ENCODE results near the gene CXCL1. TPM values are rescaled to one million over a fixed set of nuclear protein-coding genes. Genes with fewer than 3 reads are reported as not detected.
A peak's percentile ranks its signal among the peaks of the same experiment; 100 is the strongest.

The CXCL1 gene
- total RNA-seq, 1 experiment from 2014 or later, result not detected

DNA sequence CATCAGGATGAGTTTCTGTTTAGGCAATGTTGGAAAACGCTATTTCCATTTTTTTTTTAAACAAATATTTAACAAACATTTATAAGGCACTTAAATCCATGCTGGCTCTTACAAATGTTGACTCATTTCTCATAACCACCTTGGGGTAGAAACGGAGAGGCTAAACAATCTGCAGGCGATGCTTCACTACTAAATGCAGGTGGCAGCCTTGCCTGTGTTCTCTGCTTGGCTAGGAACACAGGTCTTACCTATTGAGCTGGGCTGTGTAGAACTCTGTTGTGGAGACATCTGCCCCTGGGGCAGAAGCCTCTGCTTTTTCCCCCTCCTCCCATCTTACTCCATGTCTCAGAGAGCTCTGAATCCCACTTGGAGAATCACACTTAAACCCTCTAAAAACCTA is 1.4 kb upstream of the CXCL1 start:
- TF ChIP-seq, protein P1, sequence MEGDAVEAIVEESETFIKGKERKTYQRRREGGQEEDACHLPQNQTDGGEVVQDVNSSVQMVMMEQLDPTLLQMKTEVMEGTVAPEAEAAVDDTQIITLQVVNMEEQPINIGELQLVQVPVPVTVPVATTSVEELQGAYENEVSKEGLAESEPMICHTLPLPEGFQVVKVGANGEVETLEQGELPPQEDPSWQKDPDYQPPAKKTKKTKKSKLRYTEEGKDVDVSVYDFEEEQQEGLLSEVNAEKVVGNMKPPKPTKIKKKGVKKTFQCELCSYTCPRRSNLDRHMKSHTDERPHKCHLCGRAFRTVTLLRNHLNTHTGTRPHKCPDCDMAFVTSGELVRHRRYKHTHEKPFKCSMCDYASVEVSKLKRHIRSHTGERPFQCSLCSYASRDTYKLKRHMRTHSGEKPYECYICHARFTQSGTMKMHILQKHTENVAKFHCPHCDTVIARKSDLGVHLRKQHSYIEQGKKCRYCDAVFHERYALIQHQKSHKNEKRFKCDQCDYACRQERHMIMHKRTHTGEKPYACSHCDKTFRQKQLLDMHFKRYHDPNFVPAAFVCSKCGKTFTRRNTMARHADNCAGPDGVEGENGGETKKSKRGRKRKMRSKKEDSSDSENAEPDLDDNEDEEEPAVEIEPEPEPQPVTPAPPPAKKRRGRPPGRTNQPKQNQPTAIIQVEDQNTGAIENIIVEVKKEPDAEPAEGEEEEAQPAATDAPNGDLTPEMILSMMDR (IDR thresholded peaks at IDR 0.05; ENCODE audit: insufficient read depth in 1 of 2, low read depth in 1 of 2, low read length in 1 of 2, severe bottlenecking in 1 of 2, unreplicated experiment in 1 of 2), result peak in 1 of 2 experiments; percentile 22
- Histone ChIP-seq H3K4me1 (no peaks in the 10 kb centered on the region; the same call in 1 of the 2 replicates), H3K36me3 (ENCODE audit: control insufficient read depth, insufficient read depth, low read length) (no peaks in the 10 kb centered on the region), H3K9me3 (no peaks in the 10 kb centered on the region), H3K4me3 (ENCODE audit: low read depth, low read length) (no peak overlapping the region), H3K27me3 (replicated peaks; ENCODE audit: control insufficient read depth, insufficient read depth, low read length) (no peaks in the 10 kb centered on the region)
- H3K4me1 Mint-ChIP-seq (ENCODE audit: low read depth, unreplicated experiment), result no peaks in the 10 kb centered on the region
- BruUV-seq (replicated peaks), result no TSS peak
- CTCF ChIA-PET, result interaction anchor here (1.2 kb wide), 1 partner anchor 267 kb away, joined by 9 read pairs; no protein-coding TSS in a partner anchor
- H3K27ac Mint-ChIP-seq (ENCODE audit: unreplicated experiment), result no peak overlapping the region
- POLR2A ChIA-PET, result no interaction called here
- H3K36me3 Mint-ChIP-seq (ENCODE audit: insufficient read depth, unreplicated experiment), result no peaks in the 10 kb centered on the region
- no peaks in the 10 kb centered on the region for H3K9me3 Mint-ChIP-seq (ENCODE audit: unreplicated experiment)
- intact Hi-C loops (cut with micrococcal nuclease; ENCODE audit: unreplicated experiment), result loop anchor here (1.0 to 2.0 kb wide), 3 partner anchors 97 to 267 kb away; partner anchors contain the start of gene CXCL3
- DNase-seq, result peak; percentile 32 to 56
- H3K4me3 Mint-ChIP-seq (ENCODE audit: unreplicated experiment), result no peak overlapping the region
- H3K27me3 Mint-ChIP-seq (ENCODE audit: insufficient read depth, unreplicated experiment), result peaks cover 3% of the 10 kb centered on the region

DNA sequence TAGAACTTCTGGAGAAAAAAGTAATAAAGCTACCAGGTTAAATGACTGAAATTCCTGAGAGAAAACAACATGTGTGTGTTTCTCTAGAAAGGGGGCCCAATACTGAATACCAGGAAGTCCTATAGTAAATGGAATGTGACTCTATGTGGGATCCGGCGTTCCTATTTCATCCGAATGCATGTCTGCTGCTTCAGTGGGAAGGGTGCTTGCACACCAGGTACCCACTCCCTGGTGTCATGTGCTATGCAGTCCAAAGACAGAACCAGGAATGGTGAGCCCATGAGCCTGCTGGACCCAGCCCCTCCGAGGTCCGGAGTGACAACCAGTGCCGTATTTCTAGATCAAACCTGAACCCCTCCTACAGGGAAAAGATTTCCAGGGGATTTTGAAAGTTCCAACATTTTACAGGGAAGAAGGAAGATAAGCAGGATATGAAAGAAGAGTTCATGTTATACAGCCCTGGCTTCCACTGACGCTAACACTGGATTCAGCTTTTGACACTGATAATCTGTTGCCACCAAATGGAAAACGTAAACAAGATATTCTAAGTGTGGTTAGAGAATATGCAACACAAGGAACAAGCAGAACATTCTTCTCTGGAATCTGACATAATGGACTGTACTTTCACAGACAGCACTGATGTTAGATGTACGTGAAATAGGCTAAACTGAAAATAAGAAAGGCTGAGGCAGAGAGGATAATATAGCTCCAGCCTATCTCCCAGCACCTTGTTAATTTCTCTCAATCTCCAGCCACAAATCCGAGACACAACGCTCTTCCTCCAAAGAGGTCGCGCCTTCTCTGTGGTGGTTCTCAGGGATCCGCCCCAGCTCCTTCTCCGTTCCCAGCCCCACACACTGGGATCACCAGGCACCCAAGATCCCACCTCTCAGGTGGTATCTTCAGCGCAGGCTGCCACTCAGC is 725 bp upstream of the CXCL1 start:
- H3K4me3 ChIP-seq (ENCODE audit: low read depth, low read length), result peak overlapping the region; percentile 46
- CTCF ChIA-PET, result interaction anchor here (1.2 kb wide), 1 partner anchor 266 kb away, joined by 9 read pairs; no protein-coding TSS in a partner anchor

DNA sequence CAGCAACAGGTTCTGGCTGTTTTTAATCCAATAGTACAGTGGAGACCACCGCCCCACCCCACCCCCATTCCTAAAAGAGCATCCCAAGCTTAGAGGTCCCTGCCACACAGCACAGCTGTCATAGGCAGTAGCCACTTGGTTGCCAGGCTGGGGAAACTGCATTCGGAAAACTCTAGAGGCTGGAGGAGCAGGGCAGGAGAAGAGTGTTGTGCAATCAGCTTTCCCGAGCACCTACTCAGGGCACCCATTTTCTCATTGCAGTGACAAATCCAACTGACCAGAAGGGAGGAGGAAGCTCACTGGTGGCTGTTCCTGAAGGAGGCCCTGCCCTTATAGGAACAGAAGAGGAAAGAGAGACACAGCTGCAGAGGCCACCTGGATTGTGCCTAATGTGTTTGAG is 1.1 kb downstream of the CXCL1 start:
- intact Hi-C loops (cut with micrococcal nuclease; ENCODE audit: unreplicated experiment), result no loop called here
- Mint-ChIP-seq H3K36me3 (ENCODE audit: insufficient read depth, unreplicated experiment) (no peaks in the 10 kb centered on the region), H3K27me3 (ENCODE audit: insufficient read depth, unreplicated experiment) (peaks cover 11% of the 10 kb centered on the region), H3K4me3 (ENCODE audit: unreplicated experiment) (peak overlapping the region; percentile 91), H3K4me1 (ENCODE audit: low read depth, unreplicated experiment) (no peaks in the 10 kb centered on the region), H3K9me3 (ENCODE audit: unreplicated experiment) (no peaks in the 10 kb centered on the region), H3K27ac (ENCODE audit: unreplicated experiment) (no peak overlapping the region)
- BruUV-seq (replicated peaks), result no TSS peak
- DNase-seq, result no peak
- H3K36me3 ChIP-seq (ENCODE audit: control insufficient read depth, insufficient read depth, low read length), result no peaks in the 10 kb centered on the region
- no peaks in the 10 kb centered on the region for H3K27me3 ChIP-seq (replicated peaks; ENCODE audit: control insufficient read depth, insufficient read depth, low read length)
- ChIA-PET CTCF (no interaction called here), POLR2A (no interaction called here)
- H3K4me1 ChIP-seq, result no peaks in the 10 kb centered on the region; the same call in 1 of the 2 replicates
- TF ChIP-seq, protein P1 (IDR thresholded peaks at IDR 0.05; ENCODE audit: insufficient read depth in 1 of 2, low read depth in 1 of 2, low read length in 1 of 2, severe bottlenecking in 1 of 2, unreplicated experiment in 1 of 2), result no peak
- H3K9me3 ChIP-seq, result no peaks in the 10 kb centered on the region
- no peak overlapping the region for H3K4me3 ChIP-seq (ENCODE audit: low read depth, low read length)

More for the DNA sequence above, 725 bp upstream of the CXCL1 start:
- intact Hi-C loops (cut with micrococcal nuclease; ENCODE audit: unreplicated experiment), result loop anchor here (1.0 to 2.0 kb wide), 4 partner anchors 55 to 266 kb away; partner anchors contain the start of gene CXCL3
- BruUV-seq (replicated peaks), result no TSS peak
- no peak for DNase-seq
- Mint-ChIP-seq H3K27me3 (ENCODE audit: insufficient read depth, unreplicated experiment) (peaks cover 3% of the 10 kb centered on the region), H3K36me3 (ENCODE audit: insufficient read depth, unreplicated experiment) (no peaks in the 10 kb centered on the region), H3K27ac (ENCODE audit: unreplicated experiment) (peak overlapping the region; percentile 61), H3K9me3 (ENCODE audit: unreplicated experiment) (no peaks in the 10 kb centered on the region), H3K4me3 (ENCODE audit: unreplicated experiment) (peak overlapping the region; percentile 91), H3K4me1 (ENCODE audit: low read depth, unreplicated experiment) (no peaks in the 10 kb centered on the region)
- TF ChIP-seq, protein P1 (IDR thresholded peaks at IDR 0.05; ENCODE audit: insufficient read depth in 1 of 2, low read depth in 1 of 2, low read length in 1 of 2, severe bottlenecking in 1 of 2, unreplicated experiment in 1 of 2), result no peak
- H3K9me3 ChIP-seq, result no peaks in the 10 kb centered on the region
- H3K36me3 ChIP-seq (ENCODE audit: control insufficient read depth, insufficient read depth, low read length), result no peaks in the 10 kb centered on the region
- no peaks in the 10 kb centered on the region; the same call in 1 of the 2 replicates for H3K4me1 ChIP-seq
- H3K27me3 ChIP-seq (replicated peaks; ENCODE audit: control insufficient read depth, insufficient read depth, low read length), result no peaks in the 10 kb centered on the region
- POLR2A ChIA-PET, result no interaction called here

Data from Caco-2 (cell line).